Hypothalamus (tissue), 51 donors: ENCODE data around the gene GAA.
A peak's percentile ranks its signal among the peaks of the same experiment; 100 is the strongest.
"Not testable (repeated sequence)": the region's sequence is repeated elsewhere in the genome, so short reads cannot be mapped to it uniquely, and the experiment has no call there.

Experiments used
- DNase-seq, 51 donors: peaks; one replicate each; lab custom pipeline; 2025; lab: John Stamatoyannopoulos, UW

GAA gene

GRCh38 chr17:80138856-80139426 is 37.6 kb downstream of the GAA start:
- DNase-seq, result no peak

GRCh38 chr17:80141463-80142165 is 40.2 kb downstream of the GAA start:
- no peak for DNase-seq

DNA sequence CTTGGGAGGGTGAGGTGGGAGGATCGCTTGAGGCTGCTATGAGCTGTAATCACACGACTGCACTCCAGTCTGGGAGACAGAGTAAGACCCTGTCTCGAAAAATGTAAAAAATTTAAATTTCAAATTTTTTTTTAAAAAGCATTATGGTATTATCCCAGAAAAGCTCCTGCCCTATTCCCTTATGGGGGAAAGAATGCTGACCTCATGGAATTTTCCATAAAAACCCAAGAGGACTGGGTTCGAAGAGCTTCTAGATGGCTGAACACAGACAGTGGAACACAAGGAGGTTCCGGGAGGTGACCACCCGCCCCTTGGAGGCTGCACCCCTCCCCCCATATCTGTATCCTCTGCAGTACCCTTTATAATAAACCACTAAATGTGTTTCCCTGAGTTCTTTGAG is 41.5 kb downstream of the GAA start:
- no peak for DNase-seq

DNA sequence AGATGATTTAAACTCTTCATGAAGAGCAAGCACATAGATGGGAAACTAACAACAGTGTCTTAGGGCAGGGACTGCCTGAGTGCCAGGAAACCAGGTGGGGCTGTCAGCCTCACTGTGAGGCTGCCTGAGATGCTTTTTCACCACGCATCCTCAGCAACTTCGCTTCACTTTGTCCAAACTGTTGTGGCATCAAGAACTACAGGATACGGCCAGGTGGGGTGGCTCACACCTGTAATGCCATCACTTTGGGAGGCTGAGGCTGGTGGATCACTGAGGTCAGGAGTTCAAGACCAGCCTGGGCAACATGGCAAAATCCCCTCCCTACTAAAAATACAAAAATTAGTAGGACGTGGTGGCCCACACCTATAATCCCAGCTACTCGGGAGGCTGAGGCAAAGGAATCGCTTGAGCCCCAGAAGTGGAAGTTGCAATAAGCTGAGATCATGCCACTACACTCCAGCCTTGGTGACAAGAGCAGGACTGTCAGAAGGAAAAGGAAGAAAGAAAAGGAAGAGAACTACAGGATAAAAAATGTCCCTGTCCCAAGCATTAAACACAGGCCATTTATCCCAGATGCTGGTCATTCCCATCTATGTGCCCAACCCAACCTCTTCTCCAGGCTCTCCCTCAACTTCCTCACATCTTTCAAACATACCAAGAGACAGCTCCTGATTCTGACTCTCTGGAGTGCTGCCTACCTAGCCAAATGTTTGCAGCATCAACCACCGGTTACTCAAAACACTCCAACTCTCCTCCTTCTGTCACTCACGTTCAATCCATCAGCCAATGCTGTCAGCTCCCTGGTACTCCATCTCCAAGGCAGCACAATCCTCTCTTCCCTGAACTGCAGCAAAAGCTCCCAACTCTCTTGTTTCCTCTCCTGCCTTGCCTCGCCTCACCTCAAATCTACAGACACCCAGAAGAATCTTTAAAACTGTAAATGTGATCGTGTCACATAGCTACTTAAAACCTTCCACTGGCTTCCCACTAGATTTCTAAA is 44.0 kb downstream of the GAA start:
- no peak for DNase-seq

DNA sequence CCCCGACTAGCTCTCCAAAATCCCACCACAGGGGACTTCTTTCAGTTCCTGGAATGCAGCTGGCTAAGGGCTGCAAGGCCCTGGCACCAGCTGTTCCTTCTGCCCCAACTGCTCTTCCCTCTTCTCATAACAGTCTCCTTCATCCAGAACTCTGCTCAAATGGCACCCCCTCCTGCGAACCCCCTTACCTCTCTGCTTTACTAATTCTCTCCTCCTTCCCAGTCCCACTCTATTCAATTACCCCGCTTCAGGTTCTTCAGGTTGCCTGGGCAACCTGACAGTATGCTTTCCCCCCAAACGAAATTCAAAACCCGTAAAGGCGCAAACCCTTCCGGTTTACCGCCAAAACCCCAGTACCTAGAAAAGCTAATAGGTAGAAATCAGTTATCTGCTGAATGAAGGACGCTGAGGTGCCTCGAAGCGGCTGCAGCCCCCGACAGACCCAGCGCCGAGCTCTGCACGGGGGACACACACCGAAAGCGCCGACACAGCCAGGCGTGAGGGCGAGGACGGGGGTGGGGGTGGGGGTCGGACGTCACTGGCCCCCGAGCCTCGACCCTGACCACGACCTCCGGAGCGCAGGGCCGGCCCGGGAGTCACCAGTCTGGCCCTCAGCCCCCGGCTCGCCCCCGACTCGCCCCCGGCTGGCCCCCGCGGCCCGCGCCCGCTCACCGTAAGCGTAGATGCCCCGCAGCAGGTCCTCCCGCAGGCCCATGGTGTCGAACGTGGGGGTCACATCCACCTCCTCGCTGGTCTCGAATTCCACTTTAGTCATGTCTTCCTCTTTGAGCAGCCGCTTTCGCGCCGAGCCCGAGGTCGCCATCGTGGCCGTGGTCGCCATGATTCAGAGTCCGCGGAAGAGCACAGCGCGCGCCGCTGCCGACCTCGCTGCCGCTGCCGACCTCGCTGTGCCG is 45.0 kb downstream of the GAA start:
- peak in 13 of 51 donors; percentile 26 to 59 (median 41) for DNase-seq

- peak; percentile 57 to 99 (median 94) for DNase-seq
These were observed 45.8 kb downstream of the GAA start, which contains the start of gene EIF4A3 for GRCh38 chr17:80147035-80147822. Gene EIF4A3 (minus strand): TSS chr17:80147128. CDS start chr17:80146961, 167 bp downstream.

- DNase-seq, result peak in 2 of 51 donors; percentile 33 to 38
These were observed 50.0 kb downstream of the GAA start for GRCh38 chr17:80151333-80151732.

DNA sequence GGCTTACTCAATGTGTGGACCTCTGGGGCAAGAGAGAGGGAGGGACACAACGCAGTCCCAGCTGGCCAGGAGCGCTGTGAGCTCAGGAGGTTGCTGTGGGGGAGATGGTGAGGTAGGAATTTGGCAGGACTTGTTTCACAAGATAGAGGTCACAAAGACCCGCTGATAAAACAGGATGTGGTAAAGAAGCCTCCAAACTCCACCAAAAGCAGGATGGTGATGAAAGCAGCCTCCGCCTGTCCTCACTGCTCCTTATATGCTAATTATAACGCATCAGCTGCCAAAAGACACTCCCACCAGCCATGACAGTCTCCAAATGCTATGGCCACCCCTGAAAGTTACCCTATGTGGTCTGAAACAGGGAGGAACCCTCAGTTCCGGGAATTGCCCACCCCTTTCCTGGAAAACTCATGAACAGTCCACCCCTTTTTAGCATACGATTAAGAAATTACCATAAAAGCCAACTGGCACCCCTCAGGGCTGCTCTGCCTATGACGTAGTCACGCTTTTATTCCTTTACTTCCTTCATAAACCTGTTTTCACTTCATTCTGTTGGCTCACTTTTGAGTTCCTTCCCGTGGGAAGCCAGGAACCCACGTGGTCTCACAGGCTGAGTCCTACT is 50.8 kb downstream of the GAA start:
- DNase-seq, result no peak

- no peak for DNase-seq
These were observed 51.6 kb downstream of the GAA start for GRCh38 chr17:80153004-80153403.

- DNase-seq, result no peak
These were observed 52.8 kb downstream of the GAA start for GRCh38 chr17:80154166-80154565.

- DNase-seq, result not testable (repeated sequence)
These were observed 54.2 kb downstream of the GAA start for GRCh38 chr17:80155600-80155999.

DNA sequence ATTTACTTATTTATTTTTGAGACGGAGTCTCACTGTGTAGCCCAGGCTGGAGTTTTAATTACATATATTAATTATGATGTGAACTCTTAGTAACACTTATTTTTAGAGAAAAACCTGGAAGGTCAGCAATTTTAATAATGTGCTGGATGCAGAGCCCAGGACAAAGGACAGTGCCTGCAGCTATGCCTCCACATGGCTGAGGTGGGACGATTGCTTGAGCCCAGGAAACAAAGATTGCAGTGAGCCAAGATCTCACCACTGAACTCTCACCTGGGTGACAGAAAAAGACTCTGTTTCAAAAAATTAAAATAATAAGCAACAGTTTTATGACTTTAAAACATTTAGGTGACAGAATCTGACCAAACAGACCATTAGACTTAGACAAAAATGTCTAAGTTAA is 57.5 kb downstream of the GAA start:
- DNase-seq, result no peak

DNA sequence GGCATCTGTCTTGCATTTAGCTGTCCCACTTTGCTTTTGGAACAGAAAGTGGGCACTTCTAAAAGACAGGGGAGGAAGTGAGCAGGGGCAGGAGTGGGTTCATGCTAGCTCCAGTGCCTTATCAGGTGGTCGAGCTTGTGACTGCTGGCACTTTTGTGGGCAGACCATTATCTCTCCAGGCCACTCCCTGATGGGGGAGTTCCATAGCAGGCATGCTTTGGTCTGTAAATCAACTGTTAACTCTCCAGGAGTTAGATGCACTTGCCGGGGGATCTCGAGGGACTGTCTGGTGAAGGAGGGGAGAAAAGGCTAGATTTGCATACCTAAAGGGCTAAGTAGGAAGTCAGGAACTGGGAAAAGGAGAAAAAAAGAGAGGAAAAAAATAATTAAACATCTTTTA is 59.2 kb downstream of the GAA start:
- DNase-seq, result no peak

DNA sequence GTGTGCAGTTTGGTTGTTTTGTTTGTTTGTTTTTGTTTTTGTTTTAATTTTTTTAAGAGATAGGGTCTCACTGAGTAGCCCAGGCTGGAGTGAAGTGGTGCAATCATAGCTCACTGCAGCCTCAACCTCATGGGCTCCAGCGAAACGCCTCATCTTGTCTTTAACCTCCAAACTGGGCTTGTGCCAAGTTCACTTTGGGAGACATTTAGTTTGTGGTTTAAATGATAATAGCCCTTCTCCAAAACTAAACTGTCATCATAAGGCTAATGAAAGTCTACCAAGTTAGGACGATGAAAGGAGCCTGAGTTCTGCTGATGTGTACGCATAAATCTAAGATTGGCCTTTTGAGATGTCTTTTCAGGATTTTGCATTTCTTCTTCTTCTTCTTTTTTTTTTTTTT is 62.0 kb downstream of the GAA start:
- DNase-seq, result no peak

GRCh38 chr17:80164185-80164584 is 62.8 kb downstream of the GAA start:
- peak in 4 of 51 donors; percentile 5 to 18 (median 8) for DNase-seq

- DNase-seq, result no peak
These were observed 65.1 kb downstream of the GAA start for GRCh38 chr17:80166446-80166845.

- no peak for DNase-seq
These were observed 67.0 kb downstream of the GAA start for GRCh38 chr17:80168371-80168770.

- no peak for DNase-seq
These were observed 67.7 kb downstream of the GAA start for GRCh38 chr17:80169107-80169506.
